Stimulated activated CD8-positive, alpha-beta memory T cell treated with anti-CD3 and anti-CD28 coated beads, Interleukin-4, amount 100 ng/mL, for 48 hours (primary cell): Measurements from ENCODE around the gene DGKB.

ENCODE experiments used
- DNase-seq: peaks from one replicate; pipeline ENCODE4 v3.0.0-alpha.2; 2020

Gene DGKB

GRCh38 chr7:14902589-14903067 is at the start of gene DGKB:
TSS of gene DGKB (minus strand) at chr7:14902751.
- DNase-seq = no peak

GRCh38 chr7:14950013-14950412 is 47.5 kb upstream of the DGKB start:
- DNase-seq = no peak

- DNase-seq = no peak
Observed at GRCh38 chr7:14938181-14938580, 35.6 kb upstream of the DGKB start.

- DNase-seq = no peak
Observed at GRCh38 chr7:14937581-14937980, 35.0 kb upstream of the DGKB start.

- no peak for DNase-seq
Observed at GRCh38 chr7:14936554-14936953, 34.0 kb upstream of the DGKB start.

- DNase-seq = no peak
Observed at GRCh38 chr7:14934839-14935238, 32.3 kb upstream of the DGKB start.

- DNase-seq = no peak
Observed at GRCh38 chr7:14931511-14932215, 29.1 kb upstream of the DGKB start.

- DNase-seq = no peak
Observed at GRCh38 chr7:14924398-14924797, 21.8 kb upstream of the DGKB start.

GRCh38 chr7:14911077-14911476 is 8.5 kb upstream of the DGKB start:
- no peak for DNase-seq

- no peak for DNase-seq
Observed at GRCh38 chr7:14908697-14909096, 6.1 kb upstream of the DGKB start.

GRCh38 chr7:14905764-14906163 is 3.2 kb upstream of the DGKB start:
- no peak for DNase-seq

GRCh38 chr7:14900051-14900450 is 2.5 kb downstream of the DGKB start:
- no peak for DNase-seq

GRCh38 chr7:14899030-14899429 is 3.5 kb downstream of the DGKB start:
- DNase-seq = no peak

GRCh38 chr7:14896461-14896860 is 6.1 kb downstream of the DGKB start:
- DNase-seq = no peak

- DNase-seq = no peak
Observed at GRCh38 chr7:14894826-14895225, 7.7 kb downstream of the DGKB start.

- no peak for DNase-seq
Observed at GRCh38 chr7:14892961-14893360, 9.6 kb downstream of the DGKB start.

- DNase-seq = no peak
Observed at GRCh38 chr7:14891289-14891688, 11.3 kb downstream of the DGKB start.

- DNase-seq = no peak
Observed at GRCh38 chr7:14888962-14889361, 13.6 kb downstream of the DGKB start.

GRCh38 chr7:14886533-14886932 is 16.0 kb downstream of the DGKB start:
- no peak for DNase-seq

GRCh38 chr7:14875941-14876587 is 26.5 kb downstream of the DGKB start:
- DNase-seq = no peak

GRCh38 chr7:14871880-14872279 is 30.7 kb downstream of the DGKB start:
- no peak for DNase-seq

GRCh38 chr7:14870394-14870793 is 32.2 kb downstream of the DGKB start:
- no peak for DNase-seq

- no peak for DNase-seq
Observed at GRCh38 chr7:14868937-14869336, 33.6 kb downstream of the DGKB start.

- no peak for DNase-seq
Observed at GRCh38 chr7:14861456-14861855, 41.1 kb downstream of the DGKB start.

- no peak for DNase-seq
Observed at GRCh38 chr7:14859267-14859666, 43.3 kb downstream of the DGKB start.
